GM18502 (cell line): ENCODE results near the gene CBX8.

ENCODE experiments used
- ATAC-seq: cut with Tn5 transposase; IDR thresholded peaks from one replicate; pipeline ENCODE4 v1.9.1; 2021; ENCODE audit warnings: mild to moderate bottlenecking; ENCODE audit not compliant: unreplicated experiment, poor library complexity

The CBX8 gene

GRCh38 chr17:79835953-79836509 lies 39.2 kb upstream of the CBX8 start:
- ATAC-seq: no peak

GRCh38 chr17:79835470-79835899 lies 38.6 kb upstream of the CBX8 start:
- no peak for ATAC-seq

GRCh38 chr17:79834565-79835469 lies 37.9 kb upstream of the CBX8 start:
- ATAC-seq: no peak

DNA sequence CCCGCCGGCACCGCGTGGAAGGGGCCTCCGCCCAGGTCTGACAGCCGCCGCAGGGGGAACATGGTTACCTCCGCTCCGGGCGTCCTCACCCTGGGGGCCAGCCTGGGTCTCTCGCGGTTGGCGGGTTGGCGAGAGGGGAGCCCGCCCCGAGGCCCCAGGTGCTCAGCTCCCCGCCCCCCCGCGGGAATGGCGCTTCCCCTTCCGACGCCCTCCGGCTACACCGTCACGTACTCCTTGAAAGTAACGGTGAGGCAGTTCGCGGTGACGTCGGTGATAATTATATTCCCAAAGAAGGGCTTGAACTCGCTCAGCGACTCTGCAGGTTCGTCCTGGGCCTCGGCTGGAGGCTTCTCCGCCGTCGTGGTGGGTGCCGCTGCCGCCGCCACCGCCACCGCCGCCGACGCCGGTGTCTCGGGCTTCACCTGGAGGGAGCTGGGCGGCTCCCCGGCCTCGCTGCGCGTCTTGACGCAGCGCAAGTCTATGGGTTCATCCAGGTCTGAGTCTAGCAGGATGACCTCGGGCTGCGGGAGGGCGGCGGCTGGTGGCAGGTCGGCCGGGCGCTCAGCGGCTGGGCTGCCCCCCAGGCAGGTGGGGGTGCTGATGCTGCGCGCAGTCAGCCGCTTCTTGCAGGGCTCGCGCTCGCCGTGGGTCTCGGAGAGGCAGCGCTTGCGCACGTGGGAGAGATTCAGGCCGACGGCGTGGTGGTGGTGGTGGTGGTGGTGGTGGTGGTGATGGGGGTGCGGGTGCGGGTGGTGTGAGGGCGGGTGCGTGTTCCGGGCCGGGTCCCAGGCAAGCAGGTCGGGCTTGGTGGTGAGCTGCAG lies 37.1 kb upstream of the CBX8 start:
- ATAC-seq: no peak

GRCh38 chr17:79833110-79833450 lies 36.2 kb upstream of the CBX8 start:
- no peak for ATAC-seq

DNA sequence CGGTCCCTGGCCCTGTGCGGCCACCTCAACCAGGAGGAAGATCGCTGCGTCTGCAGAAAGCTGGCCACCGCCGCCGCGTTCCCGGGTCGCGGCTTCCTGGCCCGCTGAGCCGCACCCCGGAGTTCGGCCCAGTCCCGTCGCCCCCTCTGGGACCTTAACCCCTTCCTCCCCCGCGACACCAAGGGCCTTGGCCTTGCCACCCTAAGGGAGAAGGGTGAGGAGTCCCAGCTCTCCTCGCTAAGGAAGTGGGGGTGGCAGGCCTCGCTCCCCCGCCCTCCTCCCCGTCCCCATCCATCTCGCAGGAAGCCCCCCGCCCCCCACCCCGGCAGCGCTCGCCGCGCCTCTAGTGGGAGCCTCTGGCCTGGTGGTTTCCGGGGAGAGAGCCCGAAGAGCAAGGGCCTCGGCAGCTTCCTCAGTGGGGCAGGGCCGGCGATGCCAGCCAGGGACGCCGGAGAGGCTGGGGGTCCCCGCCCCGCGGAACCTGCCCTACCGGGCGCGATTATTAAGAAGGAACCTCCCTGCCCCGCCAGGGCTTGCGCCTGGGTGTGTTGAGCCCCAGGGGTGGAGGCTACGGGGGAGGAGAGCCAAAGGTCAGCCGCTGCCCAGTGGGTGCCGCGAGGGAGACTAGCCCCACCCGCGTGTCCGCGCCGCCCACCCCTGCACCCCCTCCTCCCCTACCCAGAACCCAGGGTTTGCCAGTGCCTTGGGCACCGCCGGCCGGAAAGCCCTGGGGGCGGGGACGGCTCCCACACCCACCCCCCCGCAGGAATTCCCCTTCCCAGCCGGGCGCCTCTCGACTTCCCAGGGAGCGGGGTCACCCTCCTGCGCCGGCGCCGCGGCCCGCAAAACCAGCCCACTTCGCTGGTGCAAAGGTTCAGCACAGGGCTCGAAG lies 35.6 kb upstream of the CBX8 start:
- no peak for ATAC-seq

DNA sequence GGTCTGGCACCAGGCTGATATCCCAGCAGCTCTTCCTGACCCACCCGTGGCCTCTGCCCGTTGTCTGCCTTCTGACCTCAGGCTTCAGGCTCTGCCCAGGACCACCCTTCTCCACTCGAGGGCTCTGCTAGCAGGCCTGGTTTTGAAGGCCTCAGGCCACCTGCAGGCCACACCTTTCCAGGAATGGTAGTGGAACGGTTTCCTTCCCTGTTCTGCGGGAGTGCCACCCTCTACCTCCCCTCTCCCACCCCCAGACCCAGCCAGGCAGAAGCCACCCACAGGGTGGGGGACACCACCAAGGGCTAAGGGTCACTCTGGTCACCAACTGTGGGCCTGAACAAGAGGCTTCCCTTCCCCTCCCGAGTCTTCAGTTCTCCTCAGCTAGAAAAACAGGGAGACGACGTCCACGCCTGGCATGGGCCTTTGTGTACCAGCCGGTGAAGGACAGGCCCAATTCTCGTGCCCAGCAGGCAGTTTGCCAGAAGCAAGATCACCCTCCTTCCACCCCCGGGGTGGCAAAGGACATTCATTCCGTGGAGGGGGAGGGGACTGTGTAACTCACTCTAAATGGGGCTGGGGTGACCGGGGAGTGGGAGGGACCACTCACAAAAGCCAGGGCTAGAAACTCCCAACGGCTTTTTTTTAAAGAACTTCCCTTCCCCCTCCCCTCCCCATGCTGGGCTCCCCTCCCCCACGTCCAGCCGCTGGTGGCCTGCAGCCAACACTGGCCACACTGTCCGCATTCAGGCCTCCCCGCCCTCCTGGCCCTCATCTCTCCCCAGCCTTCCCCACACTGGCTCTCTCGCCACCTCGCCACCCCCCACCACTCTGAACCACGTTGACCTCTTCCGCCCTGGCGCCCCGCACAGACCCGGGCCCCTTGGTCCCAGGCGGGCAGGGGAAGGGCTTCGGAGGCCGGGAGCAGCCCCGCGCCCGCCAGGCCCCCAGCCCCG lies 34.7 kb upstream of the CBX8 start:
- ATAC-seq: no peak

GRCh38 chr17:79830763-79831264 lies 33.9 kb upstream of the CBX8 start:
- no peak for ATAC-seq

- ATAC-seq: no peak
Measured at GRCh38 chr17:79830303-79830702, 33.4 kb upstream of the CBX8 start.

GRCh38 chr17:79829457-79829856 lies 32.6 kb upstream of the CBX8 start:
- ATAC-seq: no peak

DNA sequence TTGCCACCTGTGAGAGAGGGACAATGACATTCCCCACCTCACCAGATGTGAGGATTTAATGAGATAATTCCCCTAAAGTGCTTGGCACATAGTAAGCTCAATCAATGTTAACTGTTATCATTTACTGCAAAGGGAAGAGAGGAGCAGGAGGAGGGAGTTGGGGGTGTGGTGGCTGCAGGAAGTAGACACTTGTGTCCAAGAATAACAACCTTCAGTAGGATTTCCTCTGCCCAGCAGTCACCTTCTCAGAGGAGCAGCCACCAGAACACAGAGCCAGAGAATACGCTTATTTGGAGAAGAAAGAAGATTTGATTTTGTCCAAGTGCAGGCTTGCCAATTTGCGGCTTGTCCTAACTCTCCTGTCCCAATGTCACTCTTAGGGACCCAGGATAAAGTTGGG lies 32.1 kb upstream of the CBX8 start:
- ATAC-seq: no peak

- no peak for ATAC-seq
Measured at GRCh38 chr17:79826841-79827578, 30.1 kb upstream of the CBX8 start.

DNA sequence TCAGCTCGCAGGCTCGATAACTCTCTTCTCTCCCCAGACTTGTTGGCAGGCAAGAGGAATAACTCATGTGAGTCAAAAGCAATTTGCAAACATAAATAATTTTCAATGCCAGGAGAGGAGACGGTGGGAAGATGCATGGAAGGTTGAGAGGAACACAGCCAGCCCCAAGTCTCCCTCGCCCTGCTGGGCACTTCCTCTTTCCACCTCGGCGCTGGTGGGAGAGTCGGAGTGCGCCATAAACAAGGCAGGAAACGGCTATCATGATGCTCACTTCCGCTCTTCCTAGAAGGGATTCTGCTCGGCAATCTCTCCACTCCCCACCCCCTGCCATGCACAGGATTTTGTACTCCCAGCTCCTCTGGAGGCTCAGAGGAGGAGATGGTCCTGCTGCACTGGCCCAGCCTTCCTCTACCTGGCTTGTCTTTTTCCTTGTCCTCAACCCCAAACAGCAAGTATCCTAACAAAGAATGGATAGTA lies 29.4 kb upstream of the CBX8 start:
- no peak for ATAC-seq

DNA sequence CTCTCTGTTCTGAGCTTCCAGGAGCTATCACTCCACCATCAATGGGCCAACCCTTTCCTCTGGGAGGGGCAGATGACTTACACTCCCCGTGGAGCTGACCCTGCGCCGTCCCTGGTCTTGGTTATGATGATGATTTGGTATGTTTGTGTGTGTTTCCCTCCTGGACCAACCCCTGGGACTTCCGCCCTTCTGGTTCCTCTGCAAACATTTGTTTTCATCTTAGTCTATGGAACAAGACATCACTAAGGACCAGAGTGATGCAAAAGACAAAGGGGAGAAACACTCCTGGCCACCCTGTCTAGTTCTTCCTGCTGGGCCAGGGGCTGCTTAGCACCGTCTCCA lies 28.7 kb upstream of the CBX8 start:
- ATAC-seq: no peak

DNA sequence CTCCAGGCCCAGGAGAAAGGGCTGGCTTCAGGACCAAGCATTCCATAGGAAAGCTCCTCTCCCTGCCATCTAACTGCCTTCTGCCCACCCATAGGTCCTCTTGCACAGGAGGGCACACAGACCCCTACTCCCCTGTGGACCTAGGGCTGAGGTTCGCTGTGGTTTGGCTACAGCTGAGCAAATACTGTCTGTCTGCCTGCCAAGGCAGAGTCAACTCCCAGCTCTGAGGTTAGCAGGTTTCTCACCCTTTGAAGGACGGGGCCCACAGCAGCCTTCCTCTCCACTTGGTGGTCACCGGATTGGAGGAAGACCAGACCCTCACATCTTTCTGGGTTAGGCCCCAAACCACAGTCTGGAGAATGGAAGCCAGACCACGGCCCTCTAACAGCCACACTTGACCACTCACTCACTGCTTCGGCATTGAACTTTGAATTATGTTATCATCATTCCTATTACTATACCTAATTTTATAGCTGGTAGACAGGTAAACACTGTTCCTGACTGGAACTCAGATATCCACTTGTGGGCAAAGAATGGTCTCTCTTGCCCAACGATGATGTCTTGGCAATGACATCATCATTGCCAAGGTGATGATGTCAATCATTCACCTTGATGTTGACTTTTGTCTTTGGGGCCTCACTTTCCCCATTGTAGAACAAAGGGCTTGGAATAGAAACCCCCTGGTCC lies 28.2 kb upstream of the CBX8 start:
- ATAC-seq: no peak

GRCh38 chr17:79824234-79824633 lies 27.4 kb upstream of the CBX8 start:
- ATAC-seq: no peak

- no peak for ATAC-seq
Measured at GRCh38 chr17:79822583-79823124, 25.8 kb upstream of the CBX8 start.
